IPS-11a (cell line): ENCODE data around the gene FTO.
"Not testable (repeated sequence)": the region's sequence is repeated elsewhere in the genome, so short reads cannot be mapped to it uniquely, and the experiment has no call there.

Experiments used
- H3K4me3 ChIP-seq: one replicate; pipeline ENCODE4 v1.5.1; 2013; ENCODE audit warnings: low read depth, low read length, control low read depth

The FTO gene

DNA sequence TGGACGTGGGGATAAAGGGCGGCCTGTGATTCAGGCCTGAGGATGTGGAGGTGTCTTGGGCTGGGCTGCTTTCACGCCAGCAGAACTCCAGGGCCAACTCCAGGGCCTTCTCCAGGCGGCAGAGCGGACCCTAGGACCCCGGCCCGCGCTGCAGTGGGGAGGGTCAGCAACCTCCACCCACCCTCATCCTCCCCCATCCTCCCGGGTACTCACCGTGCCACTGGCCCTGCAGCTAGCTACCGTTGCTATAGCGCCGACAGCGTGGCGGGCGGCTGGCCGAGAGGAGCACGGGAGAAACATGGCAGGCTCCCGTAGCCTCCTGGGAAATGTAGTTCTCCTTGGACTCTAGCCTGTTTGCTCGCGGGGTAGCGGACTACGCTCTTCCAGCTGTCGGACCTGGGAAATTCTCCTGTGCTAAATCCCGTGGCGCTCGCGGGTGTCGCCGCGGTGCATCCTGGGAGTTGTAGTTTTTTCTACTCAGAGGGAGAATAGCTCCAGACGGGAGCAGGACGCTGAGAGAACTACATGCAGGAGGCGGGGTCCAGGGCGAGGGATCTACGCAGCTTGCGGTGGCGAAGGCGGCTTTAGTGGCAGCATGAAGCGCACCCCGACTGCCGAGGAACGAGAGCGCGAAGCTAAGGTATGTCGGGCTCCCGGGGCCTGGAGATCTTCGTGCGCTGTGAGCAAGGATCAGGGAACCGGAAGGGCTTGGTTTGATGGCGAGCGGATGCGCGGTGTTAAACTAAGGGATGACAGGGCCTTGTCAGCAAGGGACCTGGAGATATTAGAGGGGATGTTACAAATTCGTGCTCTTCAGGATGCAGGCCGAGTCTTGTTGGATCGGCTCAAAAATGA lies at the start of gene FTO, which contains the start of gene RPGRIP1L:
FTO (plus strand) TSS at position 567 of the 855 bp plus-strand sequence.
RPGRIP1L (minus strand) TSS at position 270 of the 855 bp plus-strand sequence. CDS start 3,136 bp downstream, outside the sequence.
- H3K4me3 ChIP-seq, result peak within 1 kb of the TSS; percentile 71

DNA sequence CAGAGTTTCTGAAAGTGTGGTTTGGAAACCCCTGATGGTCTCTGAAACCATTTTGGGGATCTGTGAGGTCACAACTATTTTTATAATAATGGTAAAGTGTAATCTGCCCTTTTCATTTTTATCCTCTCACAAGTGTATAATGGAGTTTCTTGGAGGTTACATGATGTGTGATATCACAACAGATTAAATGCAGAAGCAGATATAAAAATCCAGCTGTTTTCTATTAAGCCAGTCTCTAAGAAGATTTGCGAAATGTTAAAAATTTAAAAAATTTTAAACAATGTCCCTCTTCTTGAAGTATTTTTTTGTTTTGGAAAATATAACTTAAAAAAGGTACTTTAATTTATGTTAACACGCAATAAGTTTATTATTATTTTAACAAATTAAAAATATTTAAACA lies 49.0 kb upstream of the FTO start:
- H3K4me3 ChIP-seq, result no peak overlapping the region

DNA sequence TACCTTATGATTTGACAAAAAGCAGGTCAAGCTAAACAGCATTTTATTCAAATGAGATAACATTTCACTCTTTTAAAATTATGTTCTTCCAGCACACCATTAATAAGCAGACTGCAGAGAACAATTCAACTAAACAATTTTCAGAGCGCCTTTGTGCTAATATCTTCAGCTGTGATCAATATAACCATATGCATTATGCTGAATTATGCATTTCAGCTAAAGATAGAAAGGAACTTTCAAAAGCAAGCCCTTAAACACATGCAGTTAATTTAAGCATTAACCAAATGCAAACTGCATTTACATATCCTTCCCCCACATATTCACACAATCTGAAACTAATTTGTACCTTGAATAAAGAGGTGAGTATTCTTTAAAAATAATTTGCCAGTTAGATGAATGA lies 41.9 kb upstream of the FTO start:
- H3K4me3 ChIP-seq, result no peak overlapping the region

DNA sequence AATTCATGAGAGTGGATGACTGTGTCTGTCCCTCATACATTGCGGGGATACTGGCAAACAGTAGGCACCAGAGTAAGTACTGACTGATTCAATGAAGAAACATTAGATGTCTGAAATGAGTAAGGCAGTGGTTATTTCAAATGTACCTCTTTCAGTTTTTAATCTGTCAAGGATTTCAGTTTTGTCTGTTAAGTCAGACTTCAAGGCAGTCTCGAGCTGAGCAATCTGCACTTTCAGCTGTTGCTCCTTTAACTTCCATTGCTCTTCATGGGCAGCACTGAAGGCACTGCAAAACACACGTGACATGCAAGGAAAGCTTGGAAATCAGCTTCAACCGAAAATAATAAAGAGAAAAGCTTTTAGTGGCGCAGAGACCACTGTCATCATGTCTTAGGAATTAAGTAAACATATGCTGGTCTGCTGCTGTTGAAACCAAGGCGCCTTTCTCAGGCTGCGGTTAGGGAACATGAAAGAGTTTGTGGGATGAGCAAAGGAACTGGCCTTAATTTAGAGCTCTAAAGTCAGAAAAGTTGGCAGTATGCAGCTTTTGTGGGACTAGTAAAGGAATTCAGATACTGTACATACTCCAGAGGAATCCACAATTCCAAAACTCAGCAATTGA lies 39.1 kb upstream of the FTO start:
- H3K4me3 ChIP-seq, result no peak overlapping the region

DNA sequence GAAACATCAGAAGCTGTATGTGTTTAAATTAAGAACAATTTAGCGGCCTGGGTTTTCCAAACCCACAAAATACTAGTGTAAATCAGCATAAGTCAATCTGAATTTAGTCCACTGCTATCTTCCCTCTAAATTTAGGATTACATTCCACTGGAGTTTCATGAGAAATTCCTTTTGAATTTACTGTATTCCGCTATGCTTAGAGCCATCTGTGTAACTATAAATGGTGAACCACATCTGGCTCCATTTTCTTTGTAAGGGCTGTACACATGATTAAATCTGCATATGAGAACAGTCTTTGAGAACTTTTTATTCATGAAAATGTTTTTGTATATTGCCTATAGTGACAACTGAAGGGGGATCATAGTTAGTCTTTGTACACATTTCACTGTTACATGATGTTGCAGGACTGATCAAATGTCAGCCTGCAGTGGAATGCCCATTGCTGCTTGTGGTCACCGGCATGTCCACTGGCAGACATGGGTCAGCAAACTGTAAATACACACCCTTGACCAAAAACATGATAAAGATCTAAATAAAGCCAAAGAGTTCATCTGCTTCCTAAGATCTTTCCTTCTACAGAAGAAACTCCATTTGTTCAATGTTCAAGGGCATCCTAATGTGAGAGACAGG lies 37.1 kb upstream of the FTO start:
- no peak overlapping the region for H3K4me3 ChIP-seq

DNA sequence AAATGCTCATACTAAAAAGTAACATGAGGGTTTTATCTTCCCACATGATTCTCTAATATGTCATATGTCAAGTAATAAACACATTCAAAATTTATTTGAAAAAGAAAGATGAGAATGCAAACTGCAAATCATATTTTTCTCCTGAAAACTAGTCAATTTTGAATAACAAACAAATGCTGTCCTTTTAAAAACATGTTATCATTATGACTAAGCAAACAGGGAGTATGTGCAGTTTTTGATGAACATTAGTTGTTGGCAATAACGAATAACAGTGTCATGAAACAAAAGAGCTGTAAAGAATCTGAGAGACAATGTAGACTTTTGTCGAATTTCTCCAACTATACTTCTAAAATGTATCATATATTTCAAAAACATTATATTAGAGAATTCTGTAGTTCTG lies 35.1 kb upstream of the FTO start:
- no peak overlapping the region for H3K4me3 ChIP-seq

DNA sequence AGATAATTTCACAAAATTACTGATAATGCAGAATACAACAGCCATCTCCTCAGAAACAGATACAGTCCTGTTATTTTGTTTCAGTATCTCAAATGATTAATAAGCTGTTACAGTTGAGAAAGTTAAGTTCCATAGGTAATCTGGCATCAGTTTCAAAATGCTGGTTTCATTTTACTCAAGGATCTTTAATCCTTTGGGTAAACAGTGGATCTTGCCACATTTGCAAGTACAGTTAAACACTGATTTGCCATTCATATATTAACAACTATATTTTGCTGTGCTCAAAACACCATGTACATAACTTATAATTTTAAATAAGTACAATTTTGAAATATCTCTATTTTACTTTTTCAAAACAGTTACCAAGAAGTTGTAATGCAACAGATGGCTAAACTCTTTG lies 31.5 kb upstream of the FTO start:
- no peak overlapping the region for H3K4me3 ChIP-seq

DNA sequence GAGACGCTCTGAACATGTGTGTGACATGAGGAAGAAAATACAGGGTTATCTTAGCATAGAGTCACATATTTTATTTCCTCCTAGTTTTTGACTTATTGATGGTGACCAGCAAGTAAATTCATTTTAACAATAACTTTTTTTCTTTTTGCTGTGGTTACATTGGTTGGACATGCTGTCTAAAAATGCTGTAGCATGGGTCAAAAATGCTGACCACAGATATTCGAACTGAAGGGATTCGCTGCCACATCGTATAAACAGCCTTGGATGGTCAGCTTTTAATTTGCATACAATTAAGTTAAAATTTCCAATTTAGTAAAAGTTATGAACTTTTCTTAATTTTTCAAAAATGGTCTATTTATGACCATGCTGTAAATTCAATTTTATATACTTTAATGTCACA lies 30.8 kb upstream of the FTO start:
- H3K4me3 ChIP-seq, result no peak overlapping the region

DNA sequence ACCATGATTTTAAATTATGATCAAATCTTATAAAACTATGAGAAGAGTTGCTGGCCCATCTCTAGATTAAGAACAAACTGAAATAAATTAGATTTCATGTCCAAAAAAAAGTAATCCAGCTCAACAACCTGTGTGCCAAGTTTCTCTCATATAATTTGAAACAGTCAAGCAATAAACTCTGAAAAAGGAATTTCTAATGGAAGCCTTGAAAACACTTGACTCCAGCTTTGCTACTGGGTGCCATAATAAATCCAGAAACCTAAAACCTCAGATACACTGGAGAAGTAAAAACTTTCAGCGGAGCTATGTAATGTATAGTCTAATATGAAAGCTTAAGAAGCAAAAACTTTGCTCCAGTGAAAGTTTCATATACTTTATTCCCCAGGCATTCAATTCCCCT lies 25.8 kb upstream of the FTO start:
- H3K4me3 ChIP-seq, result no peak overlapping the region

DNA sequence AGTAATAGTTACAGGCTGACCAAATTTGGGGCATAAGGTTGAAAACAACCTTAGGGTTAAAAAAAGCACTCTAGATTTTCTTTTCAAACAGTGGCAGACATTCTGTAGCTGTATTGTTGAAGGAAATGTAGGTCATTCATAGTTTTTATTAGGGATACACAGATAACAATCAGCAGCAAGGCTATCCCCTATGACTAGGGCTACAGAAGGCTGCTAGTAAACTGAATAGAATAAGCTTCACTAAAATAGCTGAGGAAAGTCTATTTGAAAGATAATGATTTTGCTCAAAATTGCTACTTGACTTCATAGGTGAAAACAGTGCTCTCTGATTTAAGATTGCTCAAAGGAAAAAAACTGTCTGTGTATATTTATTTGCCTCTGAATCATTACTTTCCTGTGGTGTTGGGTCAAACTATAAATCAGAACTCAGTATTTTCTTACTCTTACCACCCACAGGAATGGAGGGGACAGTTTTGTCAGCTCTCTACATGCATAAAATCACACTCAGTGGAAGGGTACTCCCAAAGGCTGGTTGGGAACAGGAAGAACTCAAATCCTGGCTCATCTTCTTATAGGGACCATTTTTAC lies 25.1 kb upstream of the FTO start:
- H3K4me3 ChIP-seq, result no peak overlapping the region

DNA sequence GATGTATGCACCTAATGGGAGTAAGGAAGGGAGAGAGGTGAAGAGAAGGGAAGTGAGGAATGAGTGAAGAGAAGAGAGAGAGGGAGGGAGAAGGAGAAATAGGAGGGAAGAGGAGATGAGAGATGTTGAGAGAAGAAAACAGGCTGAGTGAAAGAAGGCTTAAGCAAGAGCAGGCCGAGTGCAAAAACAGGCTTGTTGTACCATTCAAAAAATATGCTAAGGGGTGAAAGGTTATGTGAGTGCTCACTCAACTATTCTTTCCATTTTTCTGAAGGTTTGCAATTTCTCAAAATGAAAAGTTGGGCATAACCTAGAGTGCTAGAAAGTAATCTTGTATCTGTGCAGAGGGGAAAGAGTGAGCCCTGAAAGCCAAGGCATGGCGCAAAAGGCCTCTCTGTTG lies 23.2 kb upstream of the FTO start:
- no peak overlapping the region for H3K4me3 ChIP-seq

DNA sequence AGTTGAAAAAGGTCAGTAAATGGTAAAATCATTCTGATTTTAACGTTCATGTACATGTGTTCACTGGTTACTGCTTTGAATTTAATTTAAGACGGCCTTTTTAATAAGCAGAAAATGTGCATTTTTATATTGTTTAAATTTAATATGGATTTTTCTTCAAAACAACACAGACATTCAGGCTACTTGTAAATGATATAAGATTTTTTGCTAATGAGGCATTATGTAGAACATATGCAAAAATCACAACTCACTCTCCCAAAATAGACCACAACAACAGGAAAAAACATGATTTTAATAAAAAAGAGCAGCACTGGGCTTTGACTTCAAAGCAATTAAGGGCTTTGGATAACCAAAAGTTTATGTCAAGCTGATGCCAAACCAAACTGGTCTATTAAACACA lies 22.6 kb upstream of the FTO start:
- H3K4me3 ChIP-seq, result no peak overlapping the region

DNA sequence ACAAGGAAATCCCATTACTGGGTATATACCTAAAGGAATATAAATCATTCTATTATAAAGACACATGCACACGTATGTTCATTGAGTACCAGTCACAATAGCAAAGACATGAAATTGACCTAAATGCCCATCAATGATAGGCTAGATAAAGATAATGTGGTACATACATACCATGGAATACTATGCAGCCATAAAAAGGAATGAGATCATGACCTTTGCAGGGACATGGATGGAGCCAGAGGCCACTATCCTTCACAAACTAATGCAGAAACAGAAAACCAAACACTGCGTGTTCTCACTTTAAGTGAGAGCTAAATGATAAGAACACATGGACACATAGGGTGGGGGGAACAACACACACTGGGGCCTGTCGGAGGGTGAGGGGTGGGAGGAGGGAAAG lies 18.6 kb upstream of the FTO start:
- H3K4me3 ChIP-seq, result not testable (repeated sequence)

DNA sequence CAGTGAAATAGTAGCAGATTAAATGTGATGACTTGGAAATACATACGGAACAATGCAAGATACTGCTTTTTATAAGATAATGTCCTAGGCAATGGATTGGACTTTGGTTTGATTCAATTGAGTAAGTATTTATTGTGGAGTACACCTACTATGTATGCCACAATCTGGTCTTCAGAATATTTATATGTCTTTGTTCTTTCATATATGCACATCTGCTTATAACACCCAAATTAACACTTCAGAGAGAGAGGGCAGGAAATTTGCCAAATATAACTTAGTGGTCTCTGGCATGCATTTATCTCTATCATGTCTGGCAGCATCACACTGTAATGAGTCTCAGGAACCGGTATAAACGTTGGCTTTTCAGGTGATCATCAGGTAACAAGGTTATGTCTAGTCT lies 17.2 kb upstream of the FTO start:
- no peak overlapping the region for H3K4me3 ChIP-seq

DNA sequence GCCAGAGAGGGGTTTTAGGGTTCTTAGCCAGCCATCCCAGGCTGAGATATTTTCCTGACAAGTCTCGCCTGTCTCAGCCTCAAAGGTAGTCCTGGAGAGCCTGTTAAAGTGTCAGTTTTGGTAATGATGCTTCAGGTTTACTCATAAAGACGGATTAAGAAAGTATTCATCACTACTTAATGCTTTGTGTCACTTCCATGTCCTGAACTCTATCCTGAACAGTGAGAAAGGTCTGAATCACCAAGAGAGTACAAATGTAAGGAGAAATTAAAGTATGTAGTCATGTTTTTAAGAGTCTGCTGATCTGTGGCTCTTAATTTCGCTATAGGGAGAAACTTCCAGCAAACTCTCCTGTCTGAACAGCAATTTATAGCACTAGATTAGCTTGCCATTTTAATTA lies 14.3 kb upstream of the FTO start:
- no peak overlapping the region for H3K4me3 ChIP-seq

DNA sequence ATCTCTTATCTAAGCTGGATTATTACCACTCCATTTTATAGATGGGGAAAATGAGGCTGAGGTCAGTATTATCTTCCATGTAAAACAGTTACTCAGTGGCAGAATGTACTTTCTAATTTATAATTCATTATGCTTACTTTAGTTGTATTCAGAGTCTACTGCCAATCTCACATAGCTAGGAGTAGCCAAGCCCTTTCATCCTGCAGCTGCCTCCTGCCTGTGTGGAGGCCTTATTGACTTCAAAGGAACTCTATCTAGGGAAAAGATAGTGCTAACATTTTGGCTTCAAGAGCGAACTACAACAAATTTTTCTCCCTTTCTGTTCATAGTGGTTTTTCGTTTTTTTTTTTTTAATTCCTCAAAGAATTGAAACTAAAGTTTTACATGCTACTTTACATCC lies 13.2 kb upstream of the FTO start:
- no peak overlapping the region for H3K4me3 ChIP-seq

DNA sequence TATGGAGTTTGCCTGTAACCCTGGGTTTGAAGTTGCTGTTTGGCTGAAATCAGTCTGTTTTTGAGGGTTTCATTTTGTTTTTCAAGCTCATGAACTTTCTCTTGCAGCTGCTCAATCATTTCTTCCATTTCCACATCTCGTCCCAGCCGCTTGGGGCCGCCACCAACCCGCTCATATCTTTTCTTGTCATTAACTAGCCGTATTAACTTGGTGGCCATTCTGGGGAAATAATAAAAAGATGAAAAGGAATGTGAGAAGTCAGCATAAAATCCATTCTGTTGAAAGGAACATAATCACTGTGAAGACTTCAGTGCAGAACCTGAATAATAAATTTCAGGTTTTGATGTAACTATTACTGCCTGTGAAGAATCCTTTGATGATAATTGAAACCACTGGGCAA lies 11.8 kb upstream of the FTO start:
- no peak overlapping the region for H3K4me3 ChIP-seq

DNA sequence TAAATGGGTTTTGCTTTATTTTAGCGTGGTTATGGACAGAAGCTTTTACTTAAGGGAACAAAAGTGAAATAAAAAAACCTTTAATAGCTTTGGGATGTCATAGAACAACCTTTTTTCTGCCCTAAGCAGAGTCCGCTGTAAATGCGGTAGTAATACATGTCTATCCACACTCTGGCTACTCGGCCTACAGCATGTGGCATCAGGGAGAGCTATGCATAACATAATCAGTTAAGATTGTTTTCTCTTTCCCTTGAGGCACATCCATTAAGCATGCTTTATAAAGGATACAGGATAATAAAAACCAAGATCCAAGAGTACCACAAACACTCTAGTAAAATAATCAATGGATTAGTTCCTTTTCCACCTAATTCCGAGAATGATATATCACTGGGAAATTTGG lies 10.6 kb upstream of the FTO start:
- H3K4me3 ChIP-seq, result no peak overlapping the region

DNA sequence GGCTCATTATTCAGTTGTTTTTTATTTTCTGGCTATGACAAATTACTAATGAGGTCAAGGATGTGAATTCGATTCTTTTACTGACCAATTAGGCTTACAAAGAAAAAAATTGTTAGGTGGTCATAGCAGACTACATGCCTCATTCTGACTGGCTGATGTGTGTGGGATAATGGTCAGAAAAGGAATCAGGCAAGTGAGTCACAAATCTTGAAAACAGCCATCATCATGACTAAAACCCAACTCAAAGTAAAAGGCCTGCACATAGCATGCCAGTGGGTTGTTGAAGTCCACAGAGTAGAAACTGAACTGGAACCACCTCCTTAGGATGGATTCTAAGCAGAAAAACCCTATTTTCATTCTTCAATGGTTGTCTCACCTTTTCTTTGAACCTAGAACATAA lies 8.9 kb upstream of the FTO start:
- no peak overlapping the region for H3K4me3 ChIP-seq

DNA sequence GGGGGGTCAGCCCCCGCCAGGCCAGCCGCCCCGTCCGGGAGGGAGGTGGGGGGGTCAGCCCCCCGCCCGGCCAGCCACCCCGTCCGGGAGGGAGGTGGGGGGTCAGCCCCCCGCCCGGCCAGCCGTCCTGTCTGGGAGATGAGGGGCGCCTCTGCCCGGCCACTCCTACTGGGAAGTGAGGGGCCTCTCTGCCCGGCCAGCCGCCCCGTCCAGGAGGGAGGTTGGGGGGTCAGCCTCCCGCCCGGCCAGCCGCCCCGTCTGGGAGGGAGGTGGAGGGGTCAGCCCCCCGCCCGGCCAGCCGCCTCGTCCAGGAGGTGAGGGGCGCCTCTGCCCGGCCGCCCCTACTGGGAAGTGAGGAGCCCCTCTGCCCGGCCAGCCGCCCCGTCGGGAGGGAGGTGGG lies 5.7 kb upstream of the FTO start:
- H3K4me3 ChIP-seq, result not testable (repeated sequence)

DNA sequence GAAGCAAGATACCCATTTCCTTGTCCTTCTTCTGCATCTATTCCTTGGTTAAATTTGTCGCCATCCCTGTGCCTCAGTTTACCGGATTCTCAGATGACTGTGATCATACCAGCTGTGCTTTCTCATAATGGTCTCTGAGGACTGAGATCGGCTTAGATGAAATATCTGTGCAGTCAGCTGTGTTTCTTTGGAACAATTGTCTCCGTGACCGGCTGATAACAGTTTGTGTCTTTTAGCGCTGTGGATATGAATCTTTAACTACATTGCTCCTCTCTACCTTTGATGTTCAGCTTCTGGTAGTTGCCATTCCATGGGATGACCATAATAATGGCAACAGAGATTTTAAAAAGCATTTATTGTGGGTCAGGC lies 473 bp downstream of the FTO start:
- peak overlapping the region; percentile 71 for H3K4me3 ChIP-seq

DNA sequence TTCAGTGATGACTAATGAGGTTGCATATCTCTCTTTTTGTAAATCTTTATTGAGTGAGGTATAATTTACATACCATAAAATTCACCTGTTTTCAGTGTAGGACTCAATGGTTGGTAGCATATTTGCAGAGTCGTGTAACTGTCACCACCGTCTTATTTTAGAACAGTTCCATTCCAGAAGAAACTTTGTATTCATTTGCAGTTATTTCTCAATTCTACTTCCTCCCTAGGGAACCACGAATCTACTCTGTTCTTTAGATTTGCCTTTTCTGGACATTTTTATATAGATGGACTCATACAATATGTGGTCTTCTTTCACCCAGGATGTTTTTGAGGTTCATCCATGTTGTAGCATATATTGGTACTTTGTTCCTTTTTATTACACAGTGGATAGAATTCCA lies 3.7 kb downstream of the FTO start:
- H3K4me3 ChIP-seq, result no peak overlapping the region
